ENCODE results near the gene MAN1B1.

Gene MAN1B1

DNA sequence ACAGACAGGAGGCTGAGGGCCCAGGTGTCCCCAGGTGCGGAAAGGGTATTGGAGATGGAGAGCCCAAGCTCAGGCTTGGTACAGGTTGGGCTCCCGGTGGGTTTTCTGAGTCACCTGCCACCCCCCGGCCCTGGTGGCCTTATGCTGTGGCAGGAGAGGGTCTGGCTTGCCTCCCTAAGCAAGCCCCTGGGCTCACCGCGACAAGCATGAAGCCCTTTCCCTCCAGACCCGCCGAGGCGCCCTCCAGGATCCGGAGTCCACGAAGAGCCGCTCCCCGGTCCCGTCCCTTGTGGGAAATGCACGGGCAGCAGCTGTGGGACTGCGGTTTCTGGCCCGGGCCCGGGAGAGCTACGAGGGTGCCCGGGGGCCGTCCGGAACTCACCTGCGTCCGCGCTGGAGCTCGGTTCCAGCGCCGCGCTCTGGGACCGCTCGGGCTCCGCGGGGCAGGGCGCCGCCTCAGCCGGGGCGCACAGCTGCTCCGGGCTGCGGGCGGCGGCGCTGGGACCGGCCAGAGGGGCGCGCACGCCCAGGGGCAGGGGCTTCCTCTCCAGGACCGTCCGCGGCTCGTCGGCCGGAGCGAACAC lies 17.2 kb upstream of the MAN1B1 start:
- no peaks in the 10 kb centered on the region for H3K4me1 ChIP-seq (ENCODE audit: insufficient read depth, poor library complexity, severe bottlenecking)
- H3K9me3 ChIP-seq (ENCODE audit: severe bottlenecking) = no peaks in the 10 kb centered on the region
- H3K4me3 ChIP-seq (ENCODE audit: severe bottlenecking) = peak overlapping the region; percentile 90
- TF ChIP-seq, protein P1, sequence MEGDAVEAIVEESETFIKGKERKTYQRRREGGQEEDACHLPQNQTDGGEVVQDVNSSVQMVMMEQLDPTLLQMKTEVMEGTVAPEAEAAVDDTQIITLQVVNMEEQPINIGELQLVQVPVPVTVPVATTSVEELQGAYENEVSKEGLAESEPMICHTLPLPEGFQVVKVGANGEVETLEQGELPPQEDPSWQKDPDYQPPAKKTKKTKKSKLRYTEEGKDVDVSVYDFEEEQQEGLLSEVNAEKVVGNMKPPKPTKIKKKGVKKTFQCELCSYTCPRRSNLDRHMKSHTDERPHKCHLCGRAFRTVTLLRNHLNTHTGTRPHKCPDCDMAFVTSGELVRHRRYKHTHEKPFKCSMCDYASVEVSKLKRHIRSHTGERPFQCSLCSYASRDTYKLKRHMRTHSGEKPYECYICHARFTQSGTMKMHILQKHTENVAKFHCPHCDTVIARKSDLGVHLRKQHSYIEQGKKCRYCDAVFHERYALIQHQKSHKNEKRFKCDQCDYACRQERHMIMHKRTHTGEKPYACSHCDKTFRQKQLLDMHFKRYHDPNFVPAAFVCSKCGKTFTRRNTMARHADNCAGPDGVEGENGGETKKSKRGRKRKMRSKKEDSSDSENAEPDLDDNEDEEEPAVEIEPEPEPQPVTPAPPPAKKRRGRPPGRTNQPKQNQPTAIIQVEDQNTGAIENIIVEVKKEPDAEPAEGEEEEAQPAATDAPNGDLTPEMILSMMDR (IDR thresholded peaks at IDR 0.05; ENCODE audit: poor library complexity, severe bottlenecking) = no peak
- no peaks in the 10 kb centered on the region for H3K36me3 ChIP-seq (ENCODE audit: low read depth)
- H3K27ac ChIP-seq (ENCODE audit: poor library complexity, severe bottlenecking) = peak overlapping the region; percentile 47
- H3K27me3 ChIP-seq (ENCODE audit: insufficient read depth, poor library complexity, severe bottlenecking) = no peaks in the 10 kb centered on the region
- DNase-seq (ENCODE audit: low spot score) (no peak), ATAC-seq (ENCODE audit: low read depth) (no peak)

DNA sequence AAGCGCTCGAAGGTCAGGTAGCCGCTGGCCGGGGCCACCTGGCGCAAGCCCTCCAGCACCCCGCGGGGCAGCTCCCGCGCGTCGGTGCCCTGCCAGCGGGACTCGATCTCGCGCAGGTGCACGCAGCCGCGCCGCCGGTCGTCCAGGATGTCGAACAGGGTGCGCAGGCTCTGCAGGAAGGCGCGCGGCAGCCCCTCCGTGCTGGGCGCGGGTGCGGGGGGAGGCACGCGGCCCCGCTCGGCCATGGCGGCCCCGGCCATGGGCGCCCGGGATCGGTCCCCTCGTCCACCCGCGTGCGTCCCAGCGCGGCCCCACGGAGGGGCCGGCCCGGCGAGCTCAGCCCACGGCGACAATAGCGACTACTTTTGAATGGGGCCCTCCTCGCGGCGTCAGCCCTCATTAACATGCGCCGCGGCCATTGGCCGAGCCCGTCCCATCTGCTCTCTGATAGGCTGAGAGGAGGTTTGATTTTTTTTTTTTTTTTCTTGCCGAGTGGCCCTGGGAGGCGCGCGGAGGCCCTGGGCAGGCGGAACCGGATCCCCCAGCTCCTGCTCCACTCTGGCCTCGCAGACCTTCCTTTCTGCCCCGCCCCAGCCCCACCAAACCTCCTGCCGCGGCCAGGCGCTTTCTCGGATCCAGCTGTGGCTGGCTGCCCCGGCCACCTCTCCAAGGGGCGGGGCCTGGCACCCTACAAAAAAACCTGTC lies 16.4 kb upstream of the MAN1B1 start, which contains the start of gene SAPCD2:
Gene SAPCD2, minus strand, starts transcription at position 357 of the 705 bp plus-strand sequence. Its CDS starts 97 bp downstream, at position 260.
- TF ChIP-seq, protein P1 (IDR thresholded peaks at IDR 0.05; ENCODE audit: poor library complexity, severe bottlenecking) = no peak
- peak; percentile 76 for ATAC-seq (ENCODE audit: low read depth)
- H3K9me3 ChIP-seq (ENCODE audit: severe bottlenecking) = no peaks in the 10 kb centered on the region
- H3K4me1 ChIP-seq (ENCODE audit: insufficient read depth, poor library complexity, severe bottlenecking) = no peaks in the 10 kb centered on the region
- H3K4me3 ChIP-seq (ENCODE audit: severe bottlenecking) = peak within 1 kb of the TSS; percentile 90
- H3K36me3 ChIP-seq (ENCODE audit: low read depth) = no peaks in the 10 kb centered on the region
- peak within 1 kb of the TSS; percentile 47 for H3K27ac ChIP-seq (ENCODE audit: poor library complexity, severe bottlenecking)
- H3K27me3 ChIP-seq (ENCODE audit: insufficient read depth, poor library complexity, severe bottlenecking) = no peaks in the 10 kb centered on the region
- DNase-seq (ENCODE audit: low spot score) = peak; percentile 88

- no peaks in the 10 kb centered on the region for H3K36me3 ChIP-seq (ENCODE audit: low read depth)
- H3K9me3 ChIP-seq (ENCODE audit: severe bottlenecking) = no peaks in the 10 kb centered on the region
- peak overlapping the region; percentile 90 for H3K4me3 ChIP-seq (ENCODE audit: severe bottlenecking)
- ATAC-seq (ENCODE audit: low read depth) (peak; percentile 8), DNase-seq (ENCODE audit: low spot score) (no peak)
- no peaks in the 10 kb centered on the region for H3K4me1 ChIP-seq (ENCODE audit: insufficient read depth, poor library complexity, severe bottlenecking)
- peak overlapping the region; percentile 47 for H3K27ac ChIP-seq (ENCODE audit: poor library complexity, severe bottlenecking)
- TF ChIP-seq, protein P1 (IDR thresholded peaks at IDR 0.05; ENCODE audit: poor library complexity, severe bottlenecking) = no peak
- H3K27me3 ChIP-seq (ENCODE audit: insufficient read depth, poor library complexity, severe bottlenecking) = no peaks in the 10 kb centered on the region
These were observed 15.9 kb upstream of the MAN1B1 start for GRCh38 chr9:137070906-137071275.

DNA sequence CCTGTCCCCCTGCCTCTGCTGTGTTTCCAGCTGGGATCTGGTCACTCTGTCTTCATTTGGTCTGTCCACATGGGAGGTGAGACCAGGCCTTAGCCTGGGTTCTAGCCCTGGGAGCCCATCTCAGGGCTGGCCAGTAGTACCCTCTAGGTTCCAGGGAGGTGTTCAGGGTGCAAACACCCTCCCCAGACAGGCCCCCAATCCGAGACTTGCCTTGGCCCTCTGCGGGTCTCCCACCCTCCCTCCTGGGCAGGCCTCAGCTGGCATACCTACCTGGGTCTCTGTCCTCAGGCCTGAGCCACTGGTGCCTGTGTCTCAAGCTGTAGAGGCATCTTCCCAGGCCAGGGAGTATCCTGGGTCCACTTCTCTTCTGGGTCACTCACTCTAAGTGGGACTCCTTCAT lies 15.5 kb upstream of the MAN1B1 start:
- Histone ChIP-seq H3K9me3 (ENCODE audit: severe bottlenecking) (no peaks in the 10 kb centered on the region), H3K27ac (ENCODE audit: poor library complexity, severe bottlenecking) (peak overlapping the region; percentile 47), H3K4me3 (ENCODE audit: severe bottlenecking) (peak overlapping the region; percentile 90), H3K27me3 (ENCODE audit: insufficient read depth, poor library complexity, severe bottlenecking) (no peaks in the 10 kb centered on the region), H3K4me1 (ENCODE audit: insufficient read depth, poor library complexity, severe bottlenecking) (no peaks in the 10 kb centered on the region), H3K36me3 (ENCODE audit: low read depth) (no peaks in the 10 kb centered on the region)
- no peak for ATAC-seq (ENCODE audit: low read depth)
- TF ChIP-seq, protein P1 (IDR thresholded peaks at IDR 0.05; ENCODE audit: poor library complexity, severe bottlenecking) = no peak
- DNase-seq (ENCODE audit: low spot score) = no peak

- no peaks in the 10 kb centered on the region for H3K4me1 ChIP-seq (ENCODE audit: insufficient read depth, poor library complexity, severe bottlenecking)
- no peak overlapping the region for H3K4me3 ChIP-seq (ENCODE audit: severe bottlenecking)
- H3K9me3 ChIP-seq (ENCODE audit: severe bottlenecking) = no peaks in the 10 kb centered on the region
- H3K36me3 ChIP-seq (ENCODE audit: low read depth) = peaks cover 5% of the 10 kb centered on the region; the same call in 1 of the 2 replicates
- H3K27me3 ChIP-seq (ENCODE audit: insufficient read depth, poor library complexity, severe bottlenecking) = no peaks in the 10 kb centered on the region
- no peak for ATAC-seq (ENCODE audit: low read depth)
- no peak overlapping the region for H3K27ac ChIP-seq (ENCODE audit: poor library complexity, severe bottlenecking)
- TF ChIP-seq, protein P1 (IDR thresholded peaks at IDR 0.05; ENCODE audit: poor library complexity, severe bottlenecking) = no peak
- no peak for DNase-seq (ENCODE audit: low spot score)
These were observed 12.8 kb upstream of the MAN1B1 start for GRCh38 chr9:137073992-137074399.
